SK-N-SH (cell line): ENCODE data around the gene DDC. TPM values are rescaled to one million over a fixed set of nuclear protein-coding genes. Genes with fewer than 3 reads are reported as not detected.

Source experiments
- CTCF ChIA-PET: fragments of 300-600, 350-600 bp; formaldehyde crosslinking; extraction: SDS; loops from one replicate; lab custom pipeline; 2021; lab: Yijun Ruan, JAX
- POLR2A ChIA-PET: fragments of 350-600 bp; sonication (Branson Sonifier 250); formaldehyde crosslinking; extraction: SDS; loops from one replicate; lab custom pipeline; 2020; ENCODE audit warnings: antibody characterized with exemption, inconsistent platforms; lab: Yijun Ruan, JAX
- DNase-seq: peaks from one replicate; pipeline ENCODE4 v3.0.0; 2012
- H2AFZ ChIP-seq: fragments of 200-600 bp; sonication (generic); 2 replicates; pipeline ENCODE4 v1.8.1; 2016; ENCODE audit warnings: antibody characterized with exemption, mild to moderate bottlenecking, low read depth
- H3F3A ChIP-seq: fragments of 200-600 bp; sonication (generic); replicated peaks from 2 replicates; pipeline ENCODE3; 2016; ENCODE audit warnings: antibody characterized with exemption, mild to moderate bottlenecking; ENCODE audit not compliant: insufficient read depth
- H3K27ac ChIP-seq, 2 experiments: fragments of 200-500 bp in 1 of 2; fragments of 200-600 bp in 1 of 2; sonication (Bioruptor generic) in 1 of 2; sonication (generic), shearing (Covaris generic) in 1 of 2; 2 replicates each; pipeline versions ENCODE4 v1.5.1 to v1.6.1; 2014 to 2016; ENCODE audit warnings: low read depth in 2 of 2, inconsistent platforms in 1 of 2, low read length in 1 of 2, mild to moderate bottlenecking in 1 of 2, mixed read lengths in 1 of 2
- H3K27me3 ChIP-seq: fragments of 200-600 bp; sonication (generic), shearing (Covaris generic); 2 replicates; pipeline ENCODE4 v1.6.1; 2016; ENCODE audit warnings: mixed run types; ENCODE audit not compliant: insufficient read depth
- H3K36me3 ChIP-seq, 2 experiments: fragments of 200-500 bp in 1 of 2; fragments of 200-600 bp in 1 of 2; sonication (Bioruptor generic) in 1 of 2; sonication (generic) in 1 of 2; replicated peaks in 1 of 2; 2 replicates each; pipeline versions ENCODE3 to v1.5.1; 2014 to 2016; ENCODE audit warnings: low read length in 1 of 2, mild to moderate bottlenecking in 1 of 2; ENCODE audit not compliant: insufficient read depth in 2 of 2, control insufficient read depth in 1 of 2
- H3K4me1 ChIP-seq, 2 experiments: fragments of 200-500 bp in 1 of 2; fragments of 200-600 bp in 1 of 2; sonication (Bioruptor generic) in 1 of 2; sonication (generic), shearing (Covaris generic) in 1 of 2; 2 replicates each; pipeline versions ENCODE4 v1.5.1 to v1.6.1; 2014 to 2016; ENCODE audit warnings: low read depth in 1 of 2, low read length in 1 of 2, mixed run types in 1 of 2; ENCODE audit not compliant: insufficient read depth in 2 of 2, control insufficient read depth in 1 of 2
- H3K4me2 ChIP-seq: fragments of 200-600 bp; sonication (generic), shearing (Covaris generic); 2 replicates; pipeline ENCODE4 v1.6.1; 2017; ENCODE audit warnings: mixed run types
- H3K4me3 ChIP-seq, 2 experiments: fragments of 200-500 bp in 1 of 2; fragments of 200-600 bp in 1 of 2; sonication (Bioruptor generic) in 1 of 2; sonication (generic), shearing (Covaris generic) in 1 of 2; 2 replicates each; pipeline versions ENCODE4 v1.5.1 to v1.8.1; 2014 to 2016; ENCODE audit warnings: low read depth in 2 of 2, inconsistent platforms in 1 of 2, low read length in 1 of 2, mild to moderate bottlenecking in 1 of 2, mixed read lengths in 1 of 2, moderate library complexity in 1 of 2
- H3K79me2 ChIP-seq: fragments of 200-600 bp; sonication (generic); 2 replicates; pipeline ENCODE4 v1.8.1; 2017; ENCODE audit warnings: mild to moderate bottlenecking; ENCODE audit not compliant: insufficient read depth
- H3K9ac ChIP-seq: fragments of 200-600 bp; sonication (generic); 2 replicates; pipeline ENCODE4 v1.6.1; 2017; ENCODE audit warnings: mixed run types
- H3K9me2 ChIP-seq: fragments of 200-600 bp; sonication (generic); 2 replicates; pipeline ENCODE4 v1.6.1; 2017; ENCODE audit warnings: mixed run types
- H3K9me3 ChIP-seq: fragments of 200-600 bp; sonication (generic); 2 replicates; pipeline ENCODE4 v1.6.1; 2017; ENCODE audit warnings: mixed run types, mild to moderate bottlenecking, moderate library complexity
- H4K20me1 ChIP-seq: fragments of 200-600 bp; sonication (generic); 2 replicates; pipeline ENCODE4 v1.6.1; 2017; ENCODE audit warnings: mild to moderate bottlenecking, mixed run types; ENCODE audit not compliant: insufficient read depth
- EP300 ChIP-seq, 2 experiments: IDR thresholded peaks; 2 replicates each; pipeline versions ENCODE4 v1.4.0 to v1.6.1; 2012; ENCODE audit warnings: borderline replicate concordance in 1 of 2, low read depth in 1 of 2, low read length in 1 of 2
- EZH2phosphoT487 ChIP-seq: fragments of 200-600 bp; sonication (generic); IDR thresholded peaks from 2 replicates; pipeline ENCODE4 v1.6.1; 2017; ENCODE audit warnings: low read depth, mixed run types, mild to moderate bottlenecking, antibody characterized with exemption, moderate library complexity, borderline replicate concordance
- GATA2 ChIP-seq: sonication (generic); formaldehyde crosslinking; IDR thresholded peaks from 2 replicates; pipeline ENCODE4 v1.5.0; 2020; ENCODE audit warnings: mild to moderate bottlenecking, missing genetic modification reagents
- MEF2A ChIP-seq: IDR thresholded peaks from 2 replicates; pipeline ENCODE4 v1.4.0; 2012; ENCODE audit warnings: low read depth, borderline replicate concordance
- MXI1 ChIP-seq: IDR thresholded peaks from 2 replicates; pipeline ENCODE4 v1.6.1; 2012; ENCODE audit warnings: mild to moderate bottlenecking, low read depth, low read length, improper control_type of control experiment
- NRF1 ChIP-seq: IDR thresholded peaks from 2 replicates; pipeline ENCODE4 v1.6.1; 2012; ENCODE audit warnings: low read depth, mild to moderate bottlenecking, low read length
- RAD21 ChIP-seq: IDR thresholded peaks from 2 replicates; pipeline ENCODE4 v1.6.1; 2012; ENCODE audit warnings: mild to moderate bottlenecking, low read length
- RFX5 ChIP-seq: IDR thresholded peaks from 2 replicates; pipeline ENCODE4 v1.6.1; 2012; ENCODE audit warnings: mild to moderate bottlenecking, improper control_type of control experiment, low read length
- RXRA ChIP-seq: IDR thresholded peaks from 2 replicates; pipeline ENCODE4 v1.4.0; 2012; ENCODE audit warnings: low read depth, mild to moderate bottlenecking, borderline replicate concordance
- SIN3A ChIP-seq: IDR thresholded peaks from 2 replicates; pipeline ENCODE4 v1.6.1; 2012; ENCODE audit warnings: low read depth, mild to moderate bottlenecking, low read length, moderate library complexity, borderline replicate concordance
- SMC3 ChIP-seq: IDR thresholded peaks from 2 replicates; pipeline ENCODE4 v1.6.1; 2012; ENCODE audit warnings: low read depth, low read length, improper control_type of control experiment
- YY1 ChIP-seq: IDR thresholded peaks from 2 replicates; pipeline ENCODE4 v1.4.0; 2012; ENCODE audit warnings: low read depth, mild to moderate bottlenecking
- WGBS: methylation state at CpG from one replicate; pipeline ENCODE4 v1.1.6; 2017; ENCODE audit warnings: low lambda C conversion rate; 5-methylcytosine and 5-hydroxymethylcytosine counted together
- polyA plus RNA-seq, 3 experiments: library from polyadenylated mRNA; depleted of rRNA; stranded (reverse); fragments of >200 nt; gene quantifications; 2 replicates each; pipeline ENCODE4 v1.2.3, GENCODE V29; 2012
- TF ChIP-seq, protein P1 (sequence below): fragments of 200-600 bp; sonication (generic); IDR thresholded peaks from 2 replicates; pipeline ENCODE4 v1.6.1; 2017; ENCODE audit warnings: antibody characterized with exemption, mild to moderate bottlenecking, moderate library complexity
- TF ChIP-seq, protein P2 (sequence below): fragments of 150-350 bp; IDR thresholded peaks from 2 replicates; pipeline ENCODE4 v1.6.1; 2017; ENCODE audit warnings: antibody characterized with exemption, low read length, low read depth, borderline replicate concordance
- TF ChIP-seq, protein P3 (sequence below): IDR thresholded peaks from 2 replicates; pipeline ENCODE4 v1.4.0; 2012; ENCODE audit warnings: low read depth
- TF ChIP-seq, protein P4 (sequence below): IDR thresholded peaks from 2 replicates; pipeline ENCODE4 v1.6.1; 2012; ENCODE audit warnings: mild to moderate bottlenecking, low read depth, low read length, moderate library complexity

Gene DDC
- polyA plus RNA-seq, 1 of the 3 experiments (the other 2 are of a cell fraction): 1.8 TPM

DNA sequence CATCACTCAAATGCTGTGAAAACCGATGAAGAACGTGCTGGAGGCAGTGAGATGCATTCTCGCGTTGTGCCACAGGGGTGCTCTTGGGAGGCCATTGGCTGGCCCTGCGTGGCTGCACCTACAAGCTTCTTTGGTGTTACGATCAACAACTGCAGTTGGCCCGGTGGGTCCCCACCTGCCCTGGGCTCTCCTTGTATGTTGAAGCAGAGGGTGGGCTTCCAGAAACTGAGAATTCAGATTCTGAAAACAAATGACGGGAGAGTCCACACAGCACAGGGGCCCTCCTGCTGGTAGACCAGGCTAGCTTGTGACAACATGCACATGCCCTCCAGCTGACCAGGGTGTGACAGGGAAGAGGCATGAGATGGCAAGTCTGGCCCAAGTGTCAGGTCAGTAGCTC lies 23.7 kb upstream of the DDC start:
- Histone ChIP-seq H3K36me3 (peaks cover 2 to 12% of the 10 kb centered on the region in 2 experiments), H3F3A (no peaks in the 10 kb centered on the region), H3K9me3 (no peaks in the 10 kb centered on the region), H3K4me1 (peaks cover 0 to 2% of the 10 kb centered on the region in 2 experiments; a peak in 1 of 4 replicates), H2AFZ (no peak overlapping the region), H3K79me2 (no peaks in the 10 kb centered on the region), H3K4me2 (no peak overlapping the region), H4K20me1 (no peaks in the 10 kb centered on the region), H3K27ac (no peak overlapping the region), H3K27me3 (no peaks in the 10 kb centered on the region), H3K9me2 (no peaks in the 10 kb centered on the region), H3K4me3 (no peak overlapping the region), H3K9ac (no peak overlapping the region)
- WGBS: 83% methylated on average over 8 of the region's 8 CpGs
- CTCF ChIA-PET: interaction anchor here (0.7 to 6.0 kb wide), 9 partner anchors 7 to 89 kb away, joined by 3 to 34 read pairs (median 3); no protein-coding TSS in a partner anchor
- no peak for DNase-seq
- TF ChIP-seq RFX5: no peak
- TF ChIP-seq, protein P1, sequence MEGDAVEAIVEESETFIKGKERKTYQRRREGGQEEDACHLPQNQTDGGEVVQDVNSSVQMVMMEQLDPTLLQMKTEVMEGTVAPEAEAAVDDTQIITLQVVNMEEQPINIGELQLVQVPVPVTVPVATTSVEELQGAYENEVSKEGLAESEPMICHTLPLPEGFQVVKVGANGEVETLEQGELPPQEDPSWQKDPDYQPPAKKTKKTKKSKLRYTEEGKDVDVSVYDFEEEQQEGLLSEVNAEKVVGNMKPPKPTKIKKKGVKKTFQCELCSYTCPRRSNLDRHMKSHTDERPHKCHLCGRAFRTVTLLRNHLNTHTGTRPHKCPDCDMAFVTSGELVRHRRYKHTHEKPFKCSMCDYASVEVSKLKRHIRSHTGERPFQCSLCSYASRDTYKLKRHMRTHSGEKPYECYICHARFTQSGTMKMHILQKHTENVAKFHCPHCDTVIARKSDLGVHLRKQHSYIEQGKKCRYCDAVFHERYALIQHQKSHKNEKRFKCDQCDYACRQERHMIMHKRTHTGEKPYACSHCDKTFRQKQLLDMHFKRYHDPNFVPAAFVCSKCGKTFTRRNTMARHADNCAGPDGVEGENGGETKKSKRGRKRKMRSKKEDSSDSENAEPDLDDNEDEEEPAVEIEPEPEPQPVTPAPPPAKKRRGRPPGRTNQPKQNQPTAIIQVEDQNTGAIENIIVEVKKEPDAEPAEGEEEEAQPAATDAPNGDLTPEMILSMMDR: peak; percentile 46
- POLR2A ChIA-PET: no interaction called here

DNA sequence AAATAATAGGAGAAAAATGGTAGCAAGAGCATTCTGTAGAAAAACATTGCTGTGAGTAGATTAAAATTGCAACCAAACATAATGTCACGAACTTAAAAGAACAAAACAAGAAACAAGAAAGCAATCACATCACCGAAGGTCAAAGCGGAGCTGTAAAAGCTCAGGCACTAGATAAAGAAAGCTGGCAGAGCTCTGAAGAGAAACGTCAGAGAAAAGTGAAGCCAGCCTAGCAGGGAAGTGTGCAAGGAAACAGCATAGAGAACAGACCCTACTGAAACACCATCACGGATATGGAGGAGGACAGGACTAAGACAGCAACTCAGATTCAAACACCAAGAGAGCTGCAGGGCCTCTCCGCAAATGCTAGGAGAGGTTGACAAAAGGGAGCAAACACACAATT lies 22.5 kb upstream of the DDC start:
- Histone ChIP-seq H3K27me3 (no peaks in the 10 kb centered on the region), H3F3A (no peaks in the 10 kb centered on the region), H3K79me2 (no peaks in the 10 kb centered on the region), H3K36me3 (peaks cover under 1 to 3% of the 10 kb centered on the region in 2 experiments), H3K27ac (no peak overlapping the region), H2AFZ (no peak overlapping the region), H4K20me1 (no peaks in the 10 kb centered on the region), H3K4me3 (no peak overlapping the region), H3K4me1 (peaks cover 0 to 2% of the 10 kb centered on the region in 2 experiments; a peak in 1 of 4 replicates), H3K9ac (no peak overlapping the region), H3K9me3 (0 out of 2 replicates have a peak, but pooled peaks cover 10% of the 10 kb centered on the region), H3K9me2 (no peaks in the 10 kb centered on the region), H3K4me2 (no peak overlapping the region)
- 62% methylated on average over 6 of the region's 6 CpGs for WGBS
- CTCF ChIA-PET: interaction anchor here (1.2 to 6.0 kb wide), 3 partner anchors 8 to 90 kb away, joined by 3 to 34 read pairs (median 4); no protein-coding TSS in a partner anchor
- POLR2A ChIA-PET: no interaction called here
- DNase-seq: no peak
- TF ChIP-seq RAD21: no peak
- TF ChIP-seq GATA2 (CRISPR knock-in tag): no peak
- TF ChIP-seq, protein P2, sequence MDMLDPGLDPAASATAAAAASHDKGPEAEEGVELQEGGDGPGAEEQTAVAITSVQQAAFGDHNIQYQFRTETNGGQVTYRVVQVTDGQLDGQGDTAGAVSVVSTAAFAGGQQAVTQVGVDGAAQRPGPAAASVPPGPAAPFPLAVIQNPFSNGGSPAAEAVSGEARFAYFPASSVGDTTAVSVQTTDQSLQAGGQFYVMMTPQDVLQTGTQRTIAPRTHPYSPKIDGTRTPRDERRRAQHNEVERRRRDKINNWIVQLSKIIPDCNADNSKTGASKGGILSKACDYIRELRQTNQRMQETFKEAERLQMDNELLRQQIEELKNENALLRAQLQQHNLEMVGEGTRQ: no peak
- TF ChIP-seq SIN3A: no peak
- TF ChIP-seq, protein P1: no peak
- TF ChIP-seq NRF1: no peak
- TF ChIP-seq EP300 (IDR thresholded peaks at IDR 0.05; ENCODE audit: borderline replicate concordance in 1 of 2, low read depth in 1 of 2, low read length in 1 of 2): no peak
- TF ChIP-seq MEF2A: no peak
- no peak for TF ChIP-seq RFX5
- no peak for TF ChIP-seq RXRA
- TF ChIP-seq, protein P3, sequence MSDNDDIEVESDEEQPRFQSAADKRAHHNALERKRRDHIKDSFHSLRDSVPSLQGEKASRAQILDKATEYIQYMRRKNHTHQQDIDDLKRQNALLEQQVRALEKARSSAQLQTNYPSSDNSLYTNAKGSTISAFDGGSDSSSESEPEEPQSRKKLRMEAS: no peak
- no peak for TF ChIP-seq EZH2phosphoT487
- TF ChIP-seq, protein P4, sequence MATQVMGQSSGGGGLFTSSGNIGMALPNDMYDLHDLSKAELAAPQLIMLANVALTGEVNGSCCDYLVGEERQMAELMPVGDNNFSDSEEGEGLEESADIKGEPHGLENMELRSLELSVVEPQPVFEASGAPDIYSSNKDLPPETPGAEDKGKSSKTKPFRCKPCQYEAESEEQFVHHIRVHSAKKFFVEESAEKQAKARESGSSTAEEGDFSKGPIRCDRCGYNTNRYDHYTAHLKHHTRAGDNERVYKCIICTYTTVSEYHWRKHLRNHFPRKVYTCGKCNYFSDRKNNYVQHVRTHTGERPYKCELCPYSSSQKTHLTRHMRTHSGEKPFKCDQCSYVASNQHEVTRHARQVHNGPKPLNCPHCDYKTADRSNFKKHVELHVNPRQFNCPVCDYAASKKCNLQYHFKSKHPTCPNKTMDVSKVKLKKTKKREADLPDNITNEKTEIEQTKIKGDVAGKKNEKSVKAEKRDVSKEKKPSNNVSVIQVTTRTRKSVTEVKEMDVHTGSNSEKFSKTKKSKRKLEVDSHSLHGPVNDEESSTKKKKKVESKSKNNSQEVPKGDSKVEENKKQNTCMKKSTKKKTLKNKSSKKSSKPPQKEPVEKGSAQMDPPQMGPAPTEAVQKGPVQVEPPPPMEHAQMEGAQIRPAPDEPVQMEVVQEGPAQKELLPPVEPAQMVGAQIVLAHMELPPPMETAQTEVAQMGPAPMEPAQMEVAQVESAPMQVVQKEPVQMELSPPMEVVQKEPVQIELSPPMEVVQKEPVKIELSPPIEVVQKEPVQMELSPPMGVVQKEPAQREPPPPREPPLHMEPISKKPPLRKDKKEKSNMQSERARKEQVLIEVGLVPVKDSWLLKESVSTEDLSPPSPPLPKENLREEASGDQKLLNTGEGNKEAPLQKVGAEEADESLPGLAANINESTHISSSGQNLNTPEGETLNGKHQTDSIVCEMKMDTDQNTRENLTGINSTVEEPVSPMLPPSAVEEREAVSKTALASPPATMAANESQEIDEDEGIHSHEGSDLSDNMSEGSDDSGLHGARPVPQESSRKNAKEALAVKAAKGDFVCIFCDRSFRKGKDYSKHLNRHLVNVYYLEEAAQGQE: no peak
- no peak for TF ChIP-seq YY1
- TF ChIP-seq SMC3: no peak
- no peak for TF ChIP-seq MXI1
